Fibroblast of the conjunctiva (primary cell): ENCODE data around the gene ENDOV.

ENCODE experiments used
- DNase-seq: peaks from one replicate; pipeline ENCODE4 v3.0.0-alpha.2; 2010; ENCODE audit warnings: low read depth

Gene ENDOV

GRCh38 chr17:80431246-80432195 is 16.6 kb downstream of the ENDOV start:
- no peak for DNase-seq

- no peak for DNase-seq
Measured at GRCh38 chr17:80432350-80432955, 17.5 kb downstream of the ENDOV start.

GRCh38 chr17:80432961-80433550 is 18.1 kb downstream of the ENDOV start:
- DNase-seq, result no peak

GRCh38 chr17:80433916-80434666 is 19.1 kb downstream of the ENDOV start:
- no peak for DNase-seq

GRCh38 chr17:80437532-80437931 is 22.6 kb downstream of the ENDOV start:
- no peak for DNase-seq

- no peak for DNase-seq
Measured at GRCh38 chr17:80438806-80439205, 23.8 kb downstream of the ENDOV start.

GRCh38 chr17:80439499-80439898 is 24.5 kb downstream of the ENDOV start:
- DNase-seq, result no peak

GRCh38 chr17:80441133-80441578 is 26.2 kb downstream of the ENDOV start:
- no peak for DNase-seq

- no peak for DNase-seq
Measured at GRCh38 chr17:80441598-80442322, 26.8 kb downstream of the ENDOV start.

- no peak for DNase-seq
Measured at GRCh38 chr17:80442323-80442659, 27.3 kb downstream of the ENDOV start.

- no peak for DNase-seq
Measured at GRCh38 chr17:80442764-80443163, 27.8 kb downstream of the ENDOV start.

- DNase-seq, result no peak
Measured at GRCh38 chr17:80443498-80443897, 28.5 kb downstream of the ENDOV start.

- no peak for DNase-seq
Measured at GRCh38 chr17:80443916-80444643, 29.1 kb downstream of the ENDOV start.

GRCh38 chr17:80444644-80444979 is 29.6 kb downstream of the ENDOV start:
- no peak for DNase-seq

GRCh38 chr17:80445007-80445725 is 30.2 kb downstream of the ENDOV start:
- DNase-seq, result no peak

- DNase-seq, result no peak
Measured at GRCh38 chr17:80445726-80446110, 30.8 kb downstream of the ENDOV start.

GRCh38 chr17:80446645-80447405 is 31.9 kb downstream of the ENDOV start:
- no peak for DNase-seq

- DNase-seq, result no peak
Measured at GRCh38 chr17:80447790-80448189, 32.8 kb downstream of the ENDOV start.

- DNase-seq, result no peak
Measured at GRCh38 chr17:80449194-80449929, 34.4 kb downstream of the ENDOV start.
